ENCODE results near the gene NCMAP.

DNA sequence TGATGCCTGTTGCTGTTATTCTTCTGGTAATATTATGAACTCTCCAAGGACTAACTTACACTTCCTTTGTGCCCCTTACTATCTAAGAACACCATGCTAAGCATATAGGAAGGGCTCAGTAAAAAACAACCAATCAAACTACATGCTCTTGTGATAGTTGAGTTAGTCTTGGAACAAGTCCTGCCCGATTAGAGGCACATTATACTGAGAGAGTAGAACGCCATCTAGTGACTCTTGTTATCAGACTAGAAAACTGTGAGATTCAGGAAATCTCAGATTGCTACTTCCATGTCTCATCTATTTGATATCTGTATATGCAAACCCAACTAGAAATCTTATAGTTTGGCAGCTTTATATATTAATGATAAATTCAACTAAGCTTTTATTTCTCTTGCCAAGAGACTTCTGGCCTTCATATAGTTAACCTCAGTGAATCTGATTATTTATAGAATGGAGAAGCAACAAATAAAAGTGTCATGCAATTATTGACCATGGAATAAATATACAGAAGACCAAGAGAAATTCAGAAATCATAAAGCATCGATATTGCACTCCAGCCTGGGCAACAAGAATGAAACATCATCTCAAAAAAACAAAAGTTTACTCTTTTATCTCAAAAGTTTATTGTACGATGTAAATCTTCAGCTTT lies 79.4 kb downstream of the NCMAP start:
- TF ChIP-seq, protein P1, sequence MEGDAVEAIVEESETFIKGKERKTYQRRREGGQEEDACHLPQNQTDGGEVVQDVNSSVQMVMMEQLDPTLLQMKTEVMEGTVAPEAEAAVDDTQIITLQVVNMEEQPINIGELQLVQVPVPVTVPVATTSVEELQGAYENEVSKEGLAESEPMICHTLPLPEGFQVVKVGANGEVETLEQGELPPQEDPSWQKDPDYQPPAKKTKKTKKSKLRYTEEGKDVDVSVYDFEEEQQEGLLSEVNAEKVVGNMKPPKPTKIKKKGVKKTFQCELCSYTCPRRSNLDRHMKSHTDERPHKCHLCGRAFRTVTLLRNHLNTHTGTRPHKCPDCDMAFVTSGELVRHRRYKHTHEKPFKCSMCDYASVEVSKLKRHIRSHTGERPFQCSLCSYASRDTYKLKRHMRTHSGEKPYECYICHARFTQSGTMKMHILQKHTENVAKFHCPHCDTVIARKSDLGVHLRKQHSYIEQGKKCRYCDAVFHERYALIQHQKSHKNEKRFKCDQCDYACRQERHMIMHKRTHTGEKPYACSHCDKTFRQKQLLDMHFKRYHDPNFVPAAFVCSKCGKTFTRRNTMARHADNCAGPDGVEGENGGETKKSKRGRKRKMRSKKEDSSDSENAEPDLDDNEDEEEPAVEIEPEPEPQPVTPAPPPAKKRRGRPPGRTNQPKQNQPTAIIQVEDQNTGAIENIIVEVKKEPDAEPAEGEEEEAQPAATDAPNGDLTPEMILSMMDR (IDR thresholded peaks at IDR 0.05; ENCODE audit: low read length), result peak; percentile 78
- TF ChIP-seq EZH2 (IDR thresholded peaks at IDR 0.05; ENCODE audit: borderline replicate concordance, low read length), result no peak
